ENCODE data around the gene GGT6.

The GGT6 gene

DNA sequence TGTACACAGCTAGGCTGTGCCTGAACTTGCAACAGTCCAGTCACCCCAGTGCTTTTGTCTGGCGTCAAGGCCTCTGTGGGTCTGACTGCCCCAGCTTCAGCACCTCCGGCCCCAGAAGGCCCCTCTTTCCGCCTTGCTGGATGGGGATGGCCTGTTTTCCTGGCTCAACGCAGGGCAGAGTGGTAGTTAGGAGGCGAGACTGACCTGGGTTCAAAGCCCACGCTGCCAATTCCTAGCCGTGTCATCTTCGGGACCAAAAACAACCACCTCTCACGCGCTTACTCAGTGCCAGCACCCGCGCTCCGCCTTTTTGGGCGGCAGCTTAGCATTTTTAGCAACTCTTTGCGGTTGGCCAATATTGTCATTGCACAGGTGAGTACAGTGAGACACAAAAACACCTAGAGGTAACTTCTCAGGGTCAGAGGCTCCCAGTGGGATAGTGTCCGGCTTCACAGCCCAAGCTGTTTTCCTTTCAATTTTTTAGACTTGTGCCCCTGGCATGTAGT, 9.8 kb downstream of the GGT6 start:
- no peak for DNase-seq

DNA sequence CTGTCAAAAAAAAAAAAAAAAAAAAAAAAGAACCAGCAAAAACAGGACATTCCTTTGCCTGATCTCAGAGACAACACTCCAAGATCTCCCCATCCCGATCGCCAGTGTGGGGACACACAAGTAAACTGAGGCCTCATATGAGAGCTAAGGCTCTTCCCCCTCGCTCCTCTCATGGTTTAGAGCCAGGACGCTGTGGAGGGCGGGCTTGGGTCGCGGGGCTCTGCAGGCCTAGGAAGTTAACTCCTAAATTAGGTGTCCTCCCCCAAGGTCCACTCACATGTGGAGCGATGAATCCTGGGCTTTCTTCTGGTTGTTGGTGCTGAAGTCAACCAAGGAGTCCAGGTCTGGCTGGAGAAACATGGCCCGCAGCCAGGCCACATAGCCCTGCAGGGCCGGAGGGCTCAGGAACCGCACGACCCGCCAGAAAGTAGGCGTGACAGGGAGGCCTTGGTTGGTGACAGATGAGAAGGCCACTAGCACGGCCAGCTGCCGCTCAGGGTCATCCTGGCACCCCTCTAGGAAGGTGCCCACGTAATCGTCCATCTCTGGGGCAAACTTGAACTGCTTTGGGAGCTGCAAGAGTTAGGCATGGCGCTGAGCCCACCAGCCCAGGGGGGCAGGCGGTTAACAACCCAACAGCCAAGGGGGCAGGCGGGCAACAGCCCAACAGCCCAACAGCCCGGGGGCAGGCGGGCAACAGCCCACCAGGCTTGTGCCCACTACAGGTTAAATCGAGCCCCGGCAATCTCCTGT, 10.4 kb downstream of the GGT6 start:
- no peak for DNase-seq

DNA sequence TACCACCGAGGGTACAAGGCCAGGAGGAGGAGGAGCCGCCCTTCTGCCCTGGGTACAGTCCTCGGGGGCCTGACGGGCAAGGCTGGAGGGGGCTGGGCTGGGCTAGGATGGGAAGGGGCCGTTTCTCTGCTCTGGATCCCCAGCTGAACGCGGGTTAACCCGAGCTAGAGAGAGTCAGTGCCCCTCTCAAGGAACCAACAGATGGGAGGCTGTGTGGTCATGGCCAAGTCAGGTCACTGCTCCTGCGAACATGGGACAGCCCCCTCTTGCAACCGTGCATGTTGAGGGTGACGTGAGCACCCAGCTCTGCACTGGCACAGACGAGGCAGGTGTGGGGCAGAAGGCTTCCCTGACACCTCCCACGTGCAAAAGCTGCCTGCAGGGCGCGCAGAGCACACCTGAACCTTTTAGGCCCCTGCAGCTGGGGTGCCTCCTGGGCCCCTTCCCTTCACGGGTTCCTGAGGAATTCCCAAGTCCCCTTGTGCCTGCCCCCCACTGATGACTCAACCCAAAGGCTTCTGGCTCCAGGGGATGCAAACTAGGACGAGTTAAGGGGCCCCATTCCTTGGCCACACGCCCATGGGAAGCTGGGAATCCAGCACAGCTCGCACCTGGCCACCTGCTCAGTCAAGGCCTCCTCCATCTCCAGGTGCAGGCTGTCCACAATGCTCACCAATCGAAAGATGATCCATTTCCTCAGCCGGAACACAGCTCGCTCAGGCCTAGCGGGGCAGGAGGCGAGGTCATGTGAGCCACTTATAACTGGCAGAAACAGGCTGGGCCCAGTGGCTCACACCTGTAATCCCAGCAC, 11.5 kb downstream of the GGT6 start:
- DNase-seq: no peak

DNA sequence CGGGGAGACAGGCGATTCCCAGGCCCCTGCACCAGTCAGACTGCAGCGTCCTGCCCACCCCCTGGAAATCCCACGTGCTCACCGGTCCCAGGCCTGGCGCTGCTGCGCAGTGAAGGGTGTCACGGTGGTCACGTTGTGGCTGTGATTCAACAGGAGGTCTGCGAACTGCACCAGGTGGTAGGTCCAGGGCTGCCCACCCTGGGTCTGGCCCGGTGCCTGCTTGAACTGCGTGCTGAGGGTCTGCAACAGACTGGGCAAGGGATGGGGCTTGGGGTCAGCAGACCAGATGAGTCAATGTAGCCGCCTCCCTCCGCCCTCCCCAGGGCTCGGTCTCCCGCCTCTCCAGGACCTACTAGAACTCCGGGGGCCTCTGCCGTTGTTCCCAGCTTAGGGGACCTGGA, 12.3 kb downstream of the GGT6 start:
- DNase-seq: no peak

DNA sequence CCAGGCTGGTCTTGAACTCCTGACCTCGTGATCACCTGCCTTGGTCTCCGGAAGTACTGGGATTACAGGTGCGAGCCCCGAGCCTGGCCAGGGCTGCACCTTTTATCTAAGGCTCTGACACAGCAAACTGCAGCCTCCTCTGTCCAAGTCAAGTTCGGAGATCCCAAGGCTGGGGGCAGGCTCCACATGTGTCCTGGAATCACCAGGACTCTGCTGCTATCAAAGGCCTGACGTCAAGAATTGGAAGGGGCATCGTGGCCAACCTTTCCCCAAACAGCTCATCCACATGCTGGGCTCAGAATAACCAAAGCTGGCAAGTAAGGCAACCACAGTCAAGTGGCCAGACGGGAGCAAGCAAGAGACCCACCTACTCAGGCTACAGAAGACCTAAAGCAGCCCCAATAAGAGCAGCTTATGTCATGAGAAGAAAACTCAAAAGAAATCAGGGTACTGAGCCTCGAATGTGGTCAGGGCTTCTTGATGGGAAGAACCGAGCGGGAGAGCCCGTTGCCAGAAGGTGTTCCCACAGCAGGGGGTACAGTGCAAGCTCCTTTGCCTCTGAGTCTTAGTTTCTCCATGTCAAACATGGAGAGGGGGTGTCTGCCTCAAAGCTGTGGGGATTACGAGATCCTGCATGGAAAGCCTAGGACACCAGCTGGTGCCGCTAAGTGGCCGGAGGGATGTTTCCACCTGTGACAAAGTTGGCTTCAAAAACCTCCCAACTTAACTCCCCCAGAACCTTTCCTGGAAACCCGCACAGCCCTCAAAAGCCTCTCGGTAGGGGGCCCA, 13.1 kb downstream of the GGT6 start:
- no peak for DNase-seq

DNA sequence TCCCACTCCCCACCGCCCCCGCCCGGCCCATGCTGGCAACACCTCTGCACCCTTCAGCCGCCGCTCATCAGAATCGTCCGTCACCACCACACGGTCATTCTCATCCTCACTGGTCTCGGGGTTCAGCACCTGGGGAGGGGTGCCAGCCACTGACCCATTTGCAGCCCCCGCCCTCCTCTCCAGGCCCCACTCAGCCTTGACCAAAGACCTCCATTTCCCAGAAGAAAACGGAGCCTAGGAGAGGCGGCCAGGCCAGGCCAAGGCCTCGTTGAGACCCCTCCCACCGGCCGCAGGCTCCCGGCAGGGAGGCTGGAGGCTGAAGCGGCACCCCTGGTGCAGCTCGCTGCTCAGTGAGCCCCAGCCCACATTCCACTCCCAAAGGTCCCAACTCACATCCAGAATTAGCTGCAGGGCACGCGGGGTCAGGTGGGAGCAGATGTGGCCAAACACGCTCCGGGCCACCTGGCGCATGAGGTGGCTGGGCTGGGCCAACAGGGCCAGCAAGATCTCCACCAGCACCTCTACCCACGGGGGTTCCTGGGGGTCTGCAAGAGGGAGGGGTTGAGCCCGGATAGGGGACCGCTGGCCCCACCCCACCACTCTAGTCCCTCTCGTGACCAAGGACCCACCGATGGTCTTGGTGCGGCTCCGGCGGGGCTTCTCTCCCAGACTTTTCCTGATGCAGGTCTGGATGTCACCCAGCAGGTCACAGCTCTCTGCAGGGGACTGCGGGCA, 15.0 kb downstream of the GGT6 start:
- no peak for DNase-seq

DNA sequence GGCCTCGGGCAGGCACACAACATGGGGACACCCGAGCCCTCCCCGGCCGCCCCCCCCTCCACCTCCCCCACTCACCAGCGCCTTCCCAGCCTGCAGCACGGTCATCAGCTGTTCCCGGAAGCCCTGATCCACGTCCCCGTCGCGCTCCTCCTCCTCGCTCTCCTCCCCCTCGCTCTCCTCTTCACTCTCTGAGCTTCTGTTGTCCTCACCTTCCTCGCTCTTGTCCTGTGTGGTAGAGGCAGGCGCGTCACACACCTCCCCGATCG, 15.5 kb downstream of the GGT6 start:
- DNase-seq: no peak

DNA sequence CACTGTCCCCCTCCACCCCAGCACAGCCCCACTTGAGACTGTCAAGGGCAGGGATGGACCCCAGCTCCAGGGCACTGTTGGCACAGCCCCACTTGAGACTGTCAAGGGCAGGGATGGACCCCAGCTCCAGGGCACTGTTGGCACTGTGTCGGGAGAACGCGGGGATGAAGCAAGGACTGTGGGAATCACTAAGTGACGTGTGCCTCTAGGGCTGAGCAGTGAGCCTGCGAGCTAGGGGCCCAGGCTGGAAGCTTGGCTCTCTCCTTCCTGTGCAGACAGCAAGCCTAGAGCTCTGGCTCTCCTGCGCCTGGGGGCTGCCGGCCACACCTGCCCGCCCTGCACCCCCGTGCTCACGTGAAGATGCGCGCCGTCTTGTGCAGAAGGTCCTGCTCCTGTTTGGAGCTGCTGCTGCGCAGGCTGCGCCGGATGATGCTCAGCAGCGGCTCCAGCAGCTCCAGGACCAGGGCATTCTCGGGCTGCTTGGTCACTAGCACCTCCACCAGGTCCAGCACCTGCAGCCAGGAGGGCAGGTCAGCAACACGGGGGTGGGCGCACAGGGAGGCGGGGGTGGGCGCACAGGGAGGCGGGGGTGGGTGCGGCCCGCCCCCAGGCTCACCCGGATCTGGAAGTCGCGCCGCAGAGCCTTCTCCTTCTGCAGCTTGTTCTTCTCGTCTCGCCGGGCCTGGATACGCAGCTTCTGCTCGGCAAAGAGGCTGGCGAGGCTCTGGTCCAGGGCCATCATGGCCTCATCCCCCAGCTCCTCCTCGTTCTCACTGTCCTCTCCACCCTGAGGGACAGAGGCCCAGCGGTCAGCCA, 16.0 kb downstream of the GGT6 start:
- DNase-seq: no peak

DNA sequence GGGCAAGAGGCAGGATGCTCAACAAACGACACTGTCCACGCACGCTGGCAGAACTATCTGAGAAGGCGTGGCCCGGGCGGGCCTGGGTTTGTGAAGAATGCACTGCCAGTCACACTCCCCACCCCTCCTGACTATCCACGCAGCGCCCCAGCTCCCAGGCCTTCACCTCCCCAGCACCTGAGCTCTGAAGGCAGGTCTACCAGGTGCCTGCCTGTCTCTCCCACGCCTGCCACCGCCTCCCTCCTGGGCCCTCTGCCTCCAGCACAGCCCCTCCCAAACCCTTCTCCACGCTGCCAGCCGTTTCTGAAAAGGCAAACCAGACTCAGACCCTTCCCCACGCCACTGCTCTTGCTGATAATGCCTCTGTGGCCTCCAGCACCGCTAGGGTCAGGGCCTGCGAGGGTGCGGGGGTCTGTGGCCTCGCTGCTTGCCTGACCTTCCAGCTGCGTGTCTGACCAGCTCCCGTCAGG, 16.8 kb downstream of the GGT6 start:
- DNase-seq: no peak

DNA sequence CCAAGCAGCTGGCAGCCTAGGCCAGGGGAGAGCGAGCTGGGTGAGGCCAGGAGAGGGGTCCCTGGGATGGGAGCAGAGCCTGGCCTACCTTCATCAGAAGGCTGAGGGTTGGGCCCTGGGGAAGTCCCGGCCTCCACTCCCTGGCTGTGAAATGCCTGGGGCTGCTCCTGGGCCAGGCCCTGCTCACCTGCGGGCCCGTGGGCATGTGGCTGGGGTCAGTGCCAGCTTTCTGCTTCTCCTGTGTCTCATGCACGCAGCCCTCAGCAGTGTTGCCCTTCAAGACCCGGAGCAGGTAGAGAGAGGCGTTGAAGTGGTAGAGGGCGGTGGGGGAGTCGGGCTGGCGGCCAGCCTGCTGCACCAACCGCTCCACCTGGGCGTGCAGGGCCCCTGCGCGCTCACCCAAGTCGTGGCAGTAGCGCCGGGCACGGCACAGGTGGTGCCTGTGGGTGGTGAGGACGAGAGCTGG, 17.6 kb downstream of the GGT6 start:
- DNase-seq: no peak

DNA sequence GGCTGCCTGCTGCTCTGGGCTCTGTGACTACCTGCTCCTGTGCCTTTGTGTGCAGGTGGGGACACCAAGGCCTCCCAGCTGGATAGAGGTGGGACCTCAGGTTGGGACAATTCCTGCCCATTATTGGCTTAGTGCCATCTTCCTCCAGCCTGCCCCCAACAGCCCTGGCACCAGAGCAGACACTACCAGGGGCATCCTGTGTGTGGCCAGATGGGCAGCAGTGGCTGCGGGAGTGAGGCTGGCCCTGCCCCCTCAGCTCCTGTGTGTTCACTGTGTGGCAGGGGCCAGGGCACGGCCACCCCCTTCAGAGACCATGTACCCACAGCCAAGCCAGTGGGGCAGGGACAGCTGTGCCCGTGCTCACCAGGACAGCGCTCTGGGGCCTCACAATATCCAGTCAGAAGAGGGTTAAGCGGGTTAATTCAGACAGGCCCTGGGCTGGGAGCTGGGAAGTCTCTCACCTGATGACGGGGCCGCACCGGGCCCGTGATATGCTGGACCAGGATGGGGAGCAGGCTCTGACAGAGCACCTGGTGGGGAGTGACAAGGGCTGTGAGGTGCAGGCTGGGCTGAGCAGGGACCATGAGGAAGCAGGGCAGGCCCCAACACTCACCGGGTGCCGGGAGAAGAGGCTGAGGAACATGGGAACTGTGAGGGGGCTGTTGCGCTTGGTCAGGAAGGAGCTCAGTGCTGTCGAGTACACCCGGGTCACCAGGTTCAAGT, 18.2 kb downstream of the GGT6 start:
- no peak for DNase-seq

DNA sequence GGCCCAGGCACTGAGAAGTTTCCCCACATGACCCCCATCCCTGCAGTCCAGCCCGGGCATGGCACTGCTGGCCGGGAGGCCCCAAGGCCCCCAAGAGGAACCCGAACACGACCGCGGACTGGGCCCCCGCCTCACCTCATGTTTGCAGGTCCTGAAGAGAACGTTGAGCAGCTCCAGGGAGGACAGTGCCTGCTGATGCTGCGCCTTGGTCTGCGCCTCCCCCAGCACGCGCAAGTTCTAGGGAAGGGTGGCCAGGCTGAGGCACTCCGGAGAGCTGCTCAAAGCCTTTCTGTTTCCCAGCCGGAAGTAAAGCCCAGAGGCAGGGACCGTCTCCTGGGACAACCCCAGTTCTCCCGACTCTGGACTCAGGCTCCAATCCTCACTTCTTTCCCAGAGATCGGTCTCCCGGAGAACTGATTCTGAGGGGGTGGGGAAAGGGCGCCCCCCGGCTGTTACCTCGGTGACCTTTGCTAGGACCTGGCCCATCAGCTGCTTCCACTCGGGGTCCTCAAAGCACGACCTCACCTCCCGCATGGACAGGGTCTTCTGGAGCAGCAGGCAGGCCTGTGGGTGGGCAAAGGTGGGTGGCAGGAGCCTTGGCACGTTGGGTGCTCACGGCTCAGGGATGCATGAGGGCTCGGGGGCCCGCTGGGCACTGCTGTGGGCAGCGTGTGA, 18.9 kb downstream of the GGT6 start:
- no peak for DNase-seq

DNA sequence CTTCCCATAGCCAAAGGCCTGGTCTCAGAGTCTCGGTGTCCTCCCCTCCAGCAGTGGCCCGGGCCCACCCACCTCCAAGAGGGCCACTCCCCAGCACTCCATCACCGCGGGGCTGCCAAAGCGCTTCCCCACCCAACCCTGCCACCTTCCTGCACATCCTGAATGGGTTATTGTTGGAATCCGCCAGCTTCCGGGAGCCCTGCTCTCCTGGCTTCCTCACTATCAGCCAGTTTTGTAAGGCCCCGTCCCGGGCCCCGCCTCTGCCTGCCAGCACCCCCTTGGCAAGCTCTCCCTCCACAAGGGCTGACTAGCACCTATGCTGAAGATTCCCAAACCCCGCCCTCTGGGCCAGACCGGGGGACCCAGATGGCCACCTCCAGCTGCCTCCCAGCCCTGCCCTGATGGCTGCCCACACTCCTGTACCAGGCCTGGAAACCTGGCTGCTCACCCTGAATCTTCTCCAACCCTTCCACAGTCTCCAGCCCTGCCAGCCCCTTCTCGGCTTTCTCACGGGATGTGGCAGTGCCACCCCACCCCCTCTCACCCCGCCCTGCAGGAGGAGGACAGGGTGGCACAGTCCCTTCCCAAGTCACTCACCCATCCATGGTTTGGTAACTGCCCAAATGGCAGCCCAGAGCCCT, 19.6 kb downstream of the GGT6 start:
- no peak for DNase-seq

DNA sequence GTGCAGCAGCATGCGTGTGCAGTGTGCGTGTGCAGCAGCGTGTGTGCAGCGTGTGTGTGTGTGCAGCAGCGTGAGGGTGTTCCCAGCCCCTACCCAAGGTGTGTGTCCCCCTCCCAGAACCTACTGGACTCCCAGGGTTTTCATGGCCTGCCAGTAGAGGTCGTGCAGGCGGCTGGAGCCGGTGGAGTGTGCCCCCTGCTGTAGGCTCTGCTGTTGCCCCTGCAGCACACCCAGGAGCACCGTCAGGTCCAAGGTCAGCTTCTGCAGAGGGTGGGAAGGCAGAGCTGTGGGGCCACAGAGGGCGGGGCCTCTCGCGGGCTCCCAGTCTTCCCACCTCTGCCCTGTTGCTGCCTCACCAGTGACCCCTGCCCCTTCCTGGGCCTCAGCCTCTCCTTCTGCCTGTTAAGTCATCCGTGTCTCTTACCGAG, 20.1 kb downstream of the GGT6 start:
- no peak for DNase-seq

DNA sequence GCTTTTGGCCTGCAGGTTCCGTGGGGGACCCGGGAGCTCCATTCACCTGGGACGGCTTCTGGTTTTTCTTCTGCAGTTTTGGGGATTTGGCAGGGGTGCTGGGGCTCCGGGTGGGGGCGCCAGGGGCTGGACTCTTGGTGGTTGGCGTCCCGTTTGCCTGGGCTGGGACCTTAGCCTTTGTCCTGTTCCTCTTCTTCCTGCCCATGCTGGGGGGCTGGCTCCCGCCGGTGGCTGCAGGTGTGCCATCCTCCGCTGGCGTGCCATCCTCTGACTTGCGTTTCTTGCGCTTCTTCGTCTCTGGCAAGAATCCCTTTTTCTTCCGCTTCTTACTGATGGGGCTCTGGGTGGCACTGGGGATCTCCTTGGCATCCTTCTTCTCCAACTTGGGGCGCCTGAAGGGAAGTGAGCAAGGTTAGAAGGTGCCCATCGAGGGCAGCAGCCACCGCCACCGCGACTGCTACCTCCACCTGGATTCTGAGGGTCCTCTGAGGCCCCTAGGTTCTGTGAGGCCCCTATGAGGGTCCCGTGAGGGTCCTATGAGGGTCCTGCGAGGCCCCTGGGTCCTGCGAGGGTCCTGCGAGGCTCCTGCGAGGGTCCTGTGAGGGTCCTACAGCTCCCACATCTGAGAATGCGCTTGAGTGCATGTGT, 20.7 kb downstream of the GGT6 start:
- no peak for DNase-seq

DNA sequence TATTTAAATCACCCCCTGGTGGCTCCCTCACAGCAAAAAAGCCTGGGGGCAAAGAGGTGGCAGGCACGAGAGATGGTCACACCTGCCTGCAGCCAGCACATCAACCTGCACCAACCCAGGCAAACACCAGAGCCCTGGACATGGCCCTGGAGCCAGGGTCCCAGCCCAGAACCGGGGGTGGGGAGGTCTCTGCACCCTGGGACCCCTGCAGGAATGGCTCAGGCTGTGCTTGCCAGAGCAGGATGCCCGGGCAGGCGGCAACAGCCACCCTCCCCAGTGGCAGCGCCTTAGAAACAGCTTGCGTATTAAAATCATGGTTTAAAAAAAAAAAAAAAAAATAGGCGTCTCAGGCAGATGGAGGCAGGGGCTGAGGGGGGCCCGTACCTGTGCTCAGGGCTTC, 21.4 kb downstream of the GGT6 start:
- DNase-seq: no peak

DNA sequence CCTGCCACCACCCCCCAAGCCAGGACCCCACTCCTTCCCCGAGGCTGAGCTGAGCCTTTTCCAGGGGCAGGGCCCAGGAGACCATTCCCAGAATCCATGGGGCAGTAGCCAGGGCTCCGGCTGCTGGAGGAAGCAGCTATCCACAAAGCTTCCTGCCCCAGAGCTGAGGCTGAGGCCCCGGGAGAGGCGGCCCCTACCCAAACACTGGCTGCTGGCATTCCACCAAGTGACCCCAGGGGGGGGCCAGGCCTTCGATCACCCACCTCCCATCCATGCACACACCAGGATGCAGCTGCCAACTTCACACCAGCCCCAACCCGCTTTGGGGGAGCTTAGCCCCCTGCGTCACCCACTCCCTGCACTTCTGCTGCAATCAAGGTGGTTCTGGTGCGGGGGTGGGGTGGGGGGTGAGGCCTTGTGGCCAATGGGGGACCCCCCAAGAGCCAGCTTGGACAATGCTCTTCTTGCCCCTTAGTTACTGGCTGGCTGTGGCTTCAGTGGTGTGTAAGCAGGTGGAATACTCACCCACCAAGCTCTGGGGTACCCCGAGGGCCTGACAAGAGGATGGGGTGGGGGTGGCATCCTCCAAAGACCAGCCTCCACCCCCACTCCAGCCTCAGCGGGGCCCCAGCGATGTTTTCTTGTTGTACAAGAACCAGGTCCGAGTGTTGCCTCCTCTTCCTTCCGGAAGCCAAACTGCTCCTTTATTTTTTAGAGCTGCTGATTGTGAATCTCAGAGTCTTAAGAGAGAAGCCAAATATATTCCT, 22.0 kb downstream of the GGT6 start:
- DNase-seq: no peak

DNA sequence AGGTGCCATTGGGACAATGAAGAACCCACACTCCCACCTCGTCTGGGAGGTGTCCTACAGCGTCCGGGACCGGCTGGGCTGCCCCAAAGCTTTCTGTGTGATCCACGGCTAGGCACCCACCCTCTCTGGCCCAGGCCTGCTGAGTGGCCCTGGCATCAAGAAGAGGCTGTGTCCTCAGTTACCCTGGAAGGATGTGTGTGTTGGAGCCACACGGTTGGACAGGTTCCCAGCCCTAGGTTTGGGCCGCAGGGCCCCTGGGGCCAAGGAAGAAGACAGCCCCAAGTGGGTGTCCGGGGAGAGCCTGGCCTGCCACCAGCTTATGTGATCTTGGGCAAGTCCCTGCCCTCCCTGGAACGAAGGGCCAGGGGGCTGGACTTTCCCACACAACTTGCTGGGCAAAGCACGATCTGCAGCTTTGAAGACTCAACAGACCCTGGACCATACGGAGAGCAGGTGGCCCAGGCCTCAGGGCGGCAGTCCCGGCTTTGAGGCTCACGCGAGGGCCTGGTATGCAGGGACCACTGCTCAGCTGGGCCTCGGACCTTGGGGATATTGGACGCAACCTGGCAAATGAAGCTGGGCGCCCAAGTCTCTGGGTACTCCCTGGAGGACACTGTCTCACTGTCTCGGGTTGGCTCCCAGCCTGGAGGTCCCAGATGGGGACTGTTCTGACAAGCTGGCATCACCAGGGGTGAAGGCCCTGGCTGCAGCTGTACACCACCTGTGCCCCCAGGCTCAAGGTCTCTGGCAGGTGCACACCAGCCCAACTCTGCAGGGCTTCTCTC, 22.7 kb downstream of the GGT6 start:
- DNase-seq: no peak

Data from activated naive CD4-positive, alpha-beta T cell (primary cell).